Measurements from ENCODE around the gene FADS6.

Gene FADS6

GRCh38 chr17:74865504-74866197 lies 27.8 kb downstream of the FADS6 start:
- DNase-seq: no peak

- peak; percentile 56 for DNase-seq
These were observed 28.5 kb downstream of the FADS6 start for GRCh38 chr17:74864866-74865395.

- DNase-seq: no peak
These were observed 29.1 kb downstream of the FADS6 start for GRCh38 chr17:74864297-74864865.

- no peak for DNase-seq
These were observed 29.8 kb downstream of the FADS6 start for GRCh38 chr17:74863420-74864296.

- no peak for DNase-seq
These were observed 30.5 kb downstream of the FADS6 start for GRCh38 chr17:74862919-74863318.

GRCh38 chr17:74862108-74862901 lies 31.1 kb downstream of the FADS6 start:
- DNase-seq: peak; percentile 22

- DNase-seq: no peak
These were observed 31.7 kb downstream of the FADS6 start for GRCh38 chr17:74861662-74862107.

- DNase-seq: no peak
These were observed 32.4 kb downstream of the FADS6 start for GRCh38 chr17:74860872-74861661.

GRCh38 chr17:74860229-74860871 lies 33.1 kb downstream of the FADS6 start:
- no peak for DNase-seq

- DNase-seq: no peak
These were observed 33.8 kb downstream of the FADS6 start, which contains the start of gene GRIN2C for GRCh38 chr17:74859459-74860228. TSS of gene GRIN2C (minus strand) at chr17:74859885. CDS start at chr17:74855092, 4,793 bp downstream.

- no peak for DNase-seq
These were observed 34.6 kb downstream of the FADS6 start for GRCh38 chr17:74858672-74859458.

GRCh38 chr17:74857191-74857590 lies 36.2 kb downstream of the FADS6 start:
- no peak for DNase-seq

- no peak for DNase-seq
These were observed 37.3 kb downstream of the FADS6 start for GRCh38 chr17:74856112-74856511.

- no peak for DNase-seq
These were observed 38.1 kb downstream of the FADS6 start for GRCh38 chr17:74855323-74855722.

GRCh38 chr17:74854792-74855191 lies 38.6 kb downstream of the FADS6 start:
- no peak for DNase-seq

GRCh38 chr17:74853669-74854068 lies 39.8 kb downstream of the FADS6 start:
- no peak for DNase-seq

GRCh38 chr17:74853048-74853397 lies 40.4 kb downstream of the FADS6 start:
- no peak for DNase-seq

- no peak for DNase-seq
These were observed 41.0 kb downstream of the FADS6 start for GRCh38 chr17:74852237-74853047.
